ENCODE measurements around the gene STK38L. TPM values are rescaled to one million over a fixed set of nuclear protein-coding genes. Genes with fewer than 3 reads are reported as not detected.

STK38L gene
- total RNA-seq, 6 donors from 2014 or later, result 11.1 to 31.7 (median 17.6) TPM

GRCh38 chr12:27257104-27257843 is 13.2 kb downstream of the STK38L start:
- Histone ChIP-seq H3K9me3 (no peaks in the 10 kb centered on the region), H3K4me1 (peaks cover 15 to 21% (median 19%) of the 10 kb centered on the region in 4 donors), H3K27me3 (no peaks in the 10 kb centered on the region), H3K36me3 (no peaks in the 10 kb centered on the region), H3K4me3 (no peak overlapping the region), H3K27ac (no peak overlapping the region)
- WGBS, 2 donors, result 90 to 100% methylated on average over 1 to 2 of the region's 2 CpGs
- DNase-seq (no peak), ATAC-seq (ENCODE audit: low FRiP score in 2 of 2) (peak in 1 of 2 donors; percentile 23)
- TF ChIP-seq CTCF (IDR thresholded peaks at IDR 0.05), result no peak

- WGBS, 2 donors, result 72 to 75% methylated on average over 4 of the region's 4 CpGs
- peak in 1 of 2 donors; percentile 65 for ATAC-seq (ENCODE audit: low FRiP score in 2 of 2)
- no peak for DNase-seq
- Histone ChIP-seq H3K9me3 (no peaks in the 10 kb centered on the region), H3K4me1 (peaks cover 15 to 21% (median 19%) of the 10 kb centered on the region in 4 donors), H3K27me3 (no peaks in the 10 kb centered on the region), H3K4me3 (no peak overlapping the region), H3K27ac (peak overlapping the region in 2 of 4 donors; percentile 64 to 68), H3K36me3 (no peaks in the 10 kb centered on the region)
- no peak for TF ChIP-seq POLR2A (IDR thresholded peaks at IDR 0.05)
- no peak for TF ChIP-seq EP300 (IDR thresholded peaks at IDR 0.05)
- no peak for TF ChIP-seq POLR2AphosphoS5 (IDR thresholded peaks at IDR 0.05)
- TF ChIP-seq CTCF (IDR thresholded peaks at IDR 0.05), result no peak
Measured at GRCh38 chr12:27260746-27261145, 16.7 kb downstream of the STK38L start.

- 78 to 79% methylated on average over 3 of the region's 3 CpGs for WGBS, 2 donors
- H3K27me3 ChIP-seq, result no peaks in the 10 kb centered on the region
- no peaks in the 10 kb centered on the region for H3K36me3 ChIP-seq
- H3K27ac ChIP-seq, result no peak overlapping the region
- DNase-seq (no peak), ATAC-seq (ENCODE audit: low FRiP score in 2 of 2) (no peak)
- no peak overlapping the region for H3K4me3 ChIP-seq
- H3K9me3 ChIP-seq, result no peaks in the 10 kb centered on the region
- peaks cover 15 to 21% (median 19%) of the 10 kb centered on the region in 4 donors for H3K4me1 ChIP-seq
- TF ChIP-seq POLR2A (IDR thresholded peaks at IDR 0.05) (no peak), POLR2AphosphoS5 (IDR thresholded peaks at IDR 0.05) (no peak), CTCF (IDR thresholded peaks at IDR 0.05) (no peak), EP300 (IDR thresholded peaks at IDR 0.05) (no peak)
Measured at GRCh38 chr12:27261866-27262265, 17.8 kb downstream of the STK38L start.

- DNase-seq (no peak), ATAC-seq (ENCODE audit: low FRiP score in 2 of 2) (no peak)
- no peaks in the 10 kb centered on the region for H3K27me3 ChIP-seq
- peaks cover 8 to 24% (median 13%) of the 10 kb centered on the region in 4 donors for H3K4me1 ChIP-seq
- no peaks in the 10 kb centered on the region for H3K36me3 ChIP-seq
- no peak for TF ChIP-seq CTCF (IDR thresholded peaks at IDR 0.05)
- TF ChIP-seq POLR2A (IDR thresholded peaks at IDR 0.05), result no peak
- no peak for TF ChIP-seq EP300 (IDR thresholded peaks at IDR 0.05)
- TF ChIP-seq POLR2AphosphoS5 (IDR thresholded peaks at IDR 0.05), result no peak
- no peaks in the 10 kb centered on the region for H3K9me3 ChIP-seq
- 97 to 98% methylated on average over 4 of the region's 4 CpGs for WGBS, 2 donors
- H3K4me3 ChIP-seq, result no peak overlapping the region
- no peak overlapping the region for H3K27ac ChIP-seq
Measured at GRCh38 chr12:27270148-27270547, 26.1 kb downstream of the STK38L start.

GRCh38 chr12:27271206-27271605 is 27.1 kb downstream of the STK38L start:
- ATAC-seq (ENCODE audit: low FRiP score in 2 of 2) (no peak), DNase-seq (no peak)
- Histone ChIP-seq H3K36me3 (no peaks in the 10 kb centered on the region), H3K27me3 (no peaks in the 10 kb centered on the region), H3K4me1 (peaks cover 8 to 24% (median 13%) of the 10 kb centered on the region in 4 donors), H3K4me3 (no peak overlapping the region), H3K27ac (peak overlapping the region in 1 of 4 donors; percentile 57), H3K9me3 (no peaks in the 10 kb centered on the region)
- TF ChIP-seq POLR2AphosphoS5 (IDR thresholded peaks at IDR 0.05), result no peak
- TF ChIP-seq EP300 (IDR thresholded peaks at IDR 0.05), result no peak
- no peak for TF ChIP-seq POLR2A (IDR thresholded peaks at IDR 0.05)
- no peak for TF ChIP-seq CTCF (IDR thresholded peaks at IDR 0.05)
- WGBS, 2 donors, result 96% methylated on average over 2 of the region's 2 CpGs
